ENCODE data around the gene E2F8.

The E2F8 gene, protein sequence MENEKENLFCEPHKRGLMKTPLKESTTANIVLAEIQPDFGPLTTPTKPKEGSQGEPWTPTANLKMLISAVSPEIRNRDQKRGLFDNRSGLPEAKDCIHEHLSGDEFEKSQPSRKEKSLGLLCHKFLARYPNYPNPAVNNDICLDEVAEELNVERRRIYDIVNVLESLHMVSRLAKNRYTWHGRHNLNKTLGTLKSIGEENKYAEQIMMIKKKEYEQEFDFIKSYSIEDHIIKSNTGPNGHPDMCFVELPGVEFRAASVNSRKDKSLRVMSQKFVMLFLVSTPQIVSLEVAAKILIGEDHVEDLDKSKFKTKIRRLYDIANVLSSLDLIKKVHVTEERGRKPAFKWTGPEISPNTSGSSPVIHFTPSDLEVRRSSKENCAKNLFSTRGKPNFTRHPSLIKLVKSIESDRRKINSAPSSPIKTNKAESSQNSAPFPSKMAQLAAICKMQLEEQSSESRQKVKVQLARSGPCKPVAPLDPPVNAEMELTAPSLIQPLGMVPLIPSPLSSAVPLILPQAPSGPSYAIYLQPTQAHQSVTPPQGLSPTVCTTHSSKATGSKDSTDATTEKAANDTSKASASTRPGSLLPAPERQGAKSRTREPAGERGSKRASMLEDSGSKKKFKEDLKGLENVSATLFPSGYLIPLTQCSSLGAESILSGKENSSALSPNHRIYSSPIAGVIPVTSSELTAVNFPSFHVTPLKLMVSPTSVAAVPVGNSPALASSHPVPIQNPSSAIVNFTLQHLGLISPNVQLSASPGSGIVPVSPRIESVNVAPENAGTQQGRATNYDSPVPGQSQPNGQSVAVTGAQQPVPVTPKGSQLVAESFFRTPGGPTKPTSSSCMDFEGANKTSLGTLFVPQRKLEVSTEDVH

GRCh38 chr11:19240420-19241259 is at the start of gene E2F8:
Gene E2F8 (minus strand): TSS chr11:19240945. CDS start chr11:19240121, 824 bp downstream.
- DNase-seq (ENCODE audit: extremely low read depth, low read depth), result peak; percentile 80
- TF ChIP-seq, protein P1, sequence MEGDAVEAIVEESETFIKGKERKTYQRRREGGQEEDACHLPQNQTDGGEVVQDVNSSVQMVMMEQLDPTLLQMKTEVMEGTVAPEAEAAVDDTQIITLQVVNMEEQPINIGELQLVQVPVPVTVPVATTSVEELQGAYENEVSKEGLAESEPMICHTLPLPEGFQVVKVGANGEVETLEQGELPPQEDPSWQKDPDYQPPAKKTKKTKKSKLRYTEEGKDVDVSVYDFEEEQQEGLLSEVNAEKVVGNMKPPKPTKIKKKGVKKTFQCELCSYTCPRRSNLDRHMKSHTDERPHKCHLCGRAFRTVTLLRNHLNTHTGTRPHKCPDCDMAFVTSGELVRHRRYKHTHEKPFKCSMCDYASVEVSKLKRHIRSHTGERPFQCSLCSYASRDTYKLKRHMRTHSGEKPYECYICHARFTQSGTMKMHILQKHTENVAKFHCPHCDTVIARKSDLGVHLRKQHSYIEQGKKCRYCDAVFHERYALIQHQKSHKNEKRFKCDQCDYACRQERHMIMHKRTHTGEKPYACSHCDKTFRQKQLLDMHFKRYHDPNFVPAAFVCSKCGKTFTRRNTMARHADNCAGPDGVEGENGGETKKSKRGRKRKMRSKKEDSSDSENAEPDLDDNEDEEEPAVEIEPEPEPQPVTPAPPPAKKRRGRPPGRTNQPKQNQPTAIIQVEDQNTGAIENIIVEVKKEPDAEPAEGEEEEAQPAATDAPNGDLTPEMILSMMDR (IDR thresholded peaks at IDR 0.05; ENCODE audit: low read depth, low read length), result no peak

- DNase-seq (ENCODE audit: extremely low read depth, low read depth), result no peak
- TF ChIP-seq, protein P1 (IDR thresholded peaks at IDR 0.05; ENCODE audit: low read depth, low read length), result no peak
These were observed 49.6 kb upstream of the E2F8 start for GRCh38 chr11:19290356-19290755.

GRCh38 chr11:19288256-19288655 is 47.5 kb upstream of the E2F8 start:
- TF ChIP-seq, protein P1 (IDR thresholded peaks at IDR 0.05; ENCODE audit: low read depth, low read length), result no peak
- no peak for DNase-seq (ENCODE audit: extremely low read depth, low read depth)

DNA sequence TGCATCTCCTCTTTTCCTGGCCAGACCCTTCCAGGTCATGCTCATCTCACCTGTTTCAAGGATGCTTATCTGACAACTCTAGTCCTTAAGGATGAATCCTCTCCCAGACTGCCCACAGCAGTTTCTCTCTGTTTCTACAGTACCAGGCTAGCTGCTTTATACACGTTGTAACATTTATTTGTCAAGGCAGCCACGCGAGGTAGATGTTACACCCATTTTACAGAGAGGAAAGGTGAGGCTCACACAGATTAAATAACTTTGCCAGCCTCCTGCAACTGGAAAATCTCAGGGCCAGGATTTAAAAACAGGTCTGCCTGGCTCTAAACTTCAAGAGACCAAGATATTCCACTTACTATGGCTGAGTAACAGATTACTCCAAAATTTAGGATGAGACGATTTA is 45.7 kb upstream of the E2F8 start:
- TF ChIP-seq, protein P1 (IDR thresholded peaks at IDR 0.05; ENCODE audit: low read depth, low read length), result no peak
- no peak for DNase-seq (ENCODE audit: extremely low read depth, low read depth)

DNA sequence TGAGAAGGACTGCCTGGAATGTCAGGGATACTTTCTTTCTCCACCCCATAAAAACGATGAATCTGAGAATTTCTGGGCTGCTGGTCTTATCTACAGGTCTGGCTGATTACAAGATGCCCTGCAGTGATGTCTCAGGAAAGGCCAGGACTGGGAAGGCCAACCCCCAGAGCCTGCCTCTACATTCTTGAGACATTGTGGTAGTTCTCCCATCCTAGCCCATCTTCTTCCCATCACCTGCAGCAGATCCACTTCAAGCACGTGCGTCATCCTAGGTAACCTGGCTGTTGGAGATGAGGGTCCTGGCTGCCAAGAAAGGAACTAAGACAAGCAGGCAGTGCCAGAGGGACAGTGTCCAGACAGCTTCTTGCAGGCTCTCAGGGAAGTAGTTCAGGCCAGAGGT is 44.1 kb upstream of the E2F8 start:
- TF ChIP-seq, protein P1 (IDR thresholded peaks at IDR 0.05; ENCODE audit: low read depth, low read length), result no peak
- no peak for DNase-seq (ENCODE audit: extremely low read depth, low read depth)

DNA sequence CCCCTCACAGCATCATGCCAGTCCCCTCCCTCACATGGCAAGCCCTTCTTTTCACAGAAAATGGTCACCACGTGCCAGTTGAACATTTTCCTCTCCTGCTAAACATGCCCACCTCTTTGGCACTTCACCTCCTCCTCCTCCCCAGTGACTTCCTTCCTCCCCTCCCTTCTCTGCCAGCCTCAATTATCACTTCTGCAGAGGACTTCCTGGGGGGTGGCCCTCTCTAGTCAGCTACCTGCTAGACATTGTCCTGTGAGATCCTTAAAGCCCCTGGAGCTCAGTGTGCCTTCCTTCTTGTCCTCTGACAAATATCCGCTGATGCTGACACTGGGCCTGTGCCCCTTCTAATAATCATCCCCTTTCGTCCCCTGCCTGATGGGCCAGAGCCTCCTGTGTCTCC is 43.2 kb upstream of the E2F8 start:
- no peak for DNase-seq (ENCODE audit: extremely low read depth, low read depth)
- TF ChIP-seq, protein P1 (IDR thresholded peaks at IDR 0.05; ENCODE audit: low read depth, low read length), result no peak
